Thyroid gland (tissue), 4 donors: Measurements from ENCODE around the gene COL18A1. TPM values are rescaled to one million over a fixed set of nuclear protein-coding genes. Genes with fewer than 3 reads are reported as not detected.

Source experiments
- DNase-seq, 2 donors: peaks; one replicate each; pipeline ENCODE4 v3.0.0-alpha.2; 2019
- H3K27ac ChIP-seq, 3 donors: fragments of 200-600 bp; sonication (generic); 1 replicate in 2 of 3; 2 replicates in 1 of 3; pipeline ENCODE4 v1.5.1; 2016 to 2019; ENCODE audit warnings: mild to moderate bottlenecking in 1 of 3, moderate library complexity in 1 of 3
- H3K27me3 ChIP-seq: fragments of 200-600 bp; sonication (generic); one replicate; pipeline ENCODE4 v1.5.1; 2019
- H3K36me3 ChIP-seq, 2 donors: fragments of 200-600 bp; sonication (generic); one replicate each; pipeline ENCODE4 v1.5.1; 2016 to 2019
- H3K4me1 ChIP-seq, 2 donors: fragments of 200-600 bp; sonication (generic); one replicate each; pipeline ENCODE4 v1.5.1; 2017 to 2019
- H3K4me3 ChIP-seq, 3 donors: fragments of 200-600 bp; sonication (generic); replicated peaks in 1 of 3; 1 replicate in 2 of 3; 2 replicates in 1 of 3; pipeline ENCODE4 v1.5.1; 2016; ENCODE audit warnings: mild to moderate bottlenecking in 1 of 3
- H3K9me3 ChIP-seq: fragments of 200-600 bp; sonication (generic); one replicate; pipeline ENCODE4 v1.5.1; 2017
- POLR2A ChIP-seq, 2 donors: fragments of 450-650 bp; IDR thresholded peaks; one replicate each; pipeline ENCODE4 v1.6.1; 2017; ENCODE audit warnings: antibody characterized with exemption in 2 of 2, mild to moderate bottlenecking in 2 of 2, moderate library complexity in 1 of 2
- WGBS, 2 donors: methylation state at CpG; one replicate each; pipeline ENCODE4 v1.1.5; 2017; 5-methylcytosine and 5-hydroxymethylcytosine counted together
- intact Hi-C: fragments of 100-400 bp; cut with DNase I; formaldehyde crosslinking; loops from one replicate; pipeline ENCODE4 v1.15.1; 2023
- total RNA-seq, 4 donors: library from RNA; depleted of rRNA; stranded (reverse); fragments of >200 nt; gene quantifications; one replicate each; pipeline ENCODE4 v1.2.3, GENCODE V29; 2016
- TF ChIP-seq, protein P1 (sequence below), 6 experiments: fragments of 200-600 bp in 3 of 6; fragments of 450-650 bp in 3 of 6; sonication (generic) in 3 of 6; IDR thresholded peaks; one replicate each; pipeline ENCODE4 v1.5.1; 2016 to 2019; ENCODE audit warnings: antibody characterized with exemption in 6 of 6, mild to moderate bottlenecking in 2 of 6, inconsistent platforms in 1 of 6, moderate library complexity in 1 of 6

The COL18A1 gene
- total RNA-seq, 4 donors from 2014 or later = 105 to 264 (median 238) TPM

DNA sequence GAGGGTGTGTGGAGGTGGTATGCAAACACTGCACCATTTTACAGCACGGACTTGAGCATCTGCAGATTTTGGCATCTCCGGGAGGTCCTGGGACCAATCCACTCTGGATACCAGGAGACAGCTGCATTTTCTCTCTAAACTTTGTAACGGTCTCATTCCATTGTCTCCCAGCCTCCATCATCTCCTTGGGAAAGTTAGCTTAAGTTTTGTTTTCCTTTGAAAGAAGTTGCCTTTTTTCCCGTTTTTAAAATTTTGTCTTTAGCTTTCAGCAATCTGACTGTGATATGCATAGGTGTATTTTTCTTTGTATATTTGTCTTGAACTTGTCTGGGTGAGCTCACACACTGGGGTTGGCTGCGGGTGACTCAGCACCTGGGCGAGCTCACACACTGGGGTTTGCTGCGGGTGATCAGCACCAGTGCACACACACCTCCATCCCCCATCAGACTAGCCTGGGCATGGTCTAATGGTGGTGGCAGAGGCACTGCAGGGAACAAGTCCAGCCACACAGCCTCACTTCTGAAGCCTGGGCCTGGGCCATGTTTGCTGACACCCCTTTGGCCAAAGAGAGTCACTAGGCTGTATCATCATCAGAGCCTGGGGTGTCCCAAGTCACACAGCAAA lies 32.1 kb upstream of the COL18A1 start:
- DNase-seq = no peak
- intact Hi-C loops = no loop called here
- Histone ChIP-seq H3K4me1 (no peaks in the 10 kb centered on the region), H3K36me3 (no peaks in the 10 kb centered on the region), H3K27me3 (no peaks in the 10 kb centered on the region), H3K4me3 (no peak overlapping the region), H3K27ac (no peak overlapping the region), H3K9me3 (no peaks in the 10 kb centered on the region)
- TF ChIP-seq POLR2A (IDR thresholded peaks at IDR 0.05) = no peak
- TF ChIP-seq, protein P1, sequence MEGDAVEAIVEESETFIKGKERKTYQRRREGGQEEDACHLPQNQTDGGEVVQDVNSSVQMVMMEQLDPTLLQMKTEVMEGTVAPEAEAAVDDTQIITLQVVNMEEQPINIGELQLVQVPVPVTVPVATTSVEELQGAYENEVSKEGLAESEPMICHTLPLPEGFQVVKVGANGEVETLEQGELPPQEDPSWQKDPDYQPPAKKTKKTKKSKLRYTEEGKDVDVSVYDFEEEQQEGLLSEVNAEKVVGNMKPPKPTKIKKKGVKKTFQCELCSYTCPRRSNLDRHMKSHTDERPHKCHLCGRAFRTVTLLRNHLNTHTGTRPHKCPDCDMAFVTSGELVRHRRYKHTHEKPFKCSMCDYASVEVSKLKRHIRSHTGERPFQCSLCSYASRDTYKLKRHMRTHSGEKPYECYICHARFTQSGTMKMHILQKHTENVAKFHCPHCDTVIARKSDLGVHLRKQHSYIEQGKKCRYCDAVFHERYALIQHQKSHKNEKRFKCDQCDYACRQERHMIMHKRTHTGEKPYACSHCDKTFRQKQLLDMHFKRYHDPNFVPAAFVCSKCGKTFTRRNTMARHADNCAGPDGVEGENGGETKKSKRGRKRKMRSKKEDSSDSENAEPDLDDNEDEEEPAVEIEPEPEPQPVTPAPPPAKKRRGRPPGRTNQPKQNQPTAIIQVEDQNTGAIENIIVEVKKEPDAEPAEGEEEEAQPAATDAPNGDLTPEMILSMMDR (IDR thresholded peaks at IDR 0.05) = no peak
- 89 to 91% methylated on average over 7 of the region's 7 CpGs for WGBS, 2 donors

GRCh38 chr21:45373991-45374816 lies 30.8 kb upstream of the COL18A1 start:
- TF ChIP-seq, protein P1 (IDR thresholded peaks at IDR 0.05) = no peak
- TF ChIP-seq POLR2A (IDR thresholded peaks at IDR 0.05) = no peak
- DNase-seq = no peak
- Histone ChIP-seq H3K27ac (no peak overlapping the region), H3K4me1 (no peaks in the 10 kb centered on the region), H3K4me3 (no peak overlapping the region), H3K36me3 (no peaks in the 10 kb centered on the region), H3K27me3 (no peaks in the 10 kb centered on the region), H3K9me3 (no peaks in the 10 kb centered on the region)
- intact Hi-C loops = no loop called here
- 65 to 76% methylated on average over 8 to 9 of the region's 15 CpGs for WGBS, 2 donors

DNA sequence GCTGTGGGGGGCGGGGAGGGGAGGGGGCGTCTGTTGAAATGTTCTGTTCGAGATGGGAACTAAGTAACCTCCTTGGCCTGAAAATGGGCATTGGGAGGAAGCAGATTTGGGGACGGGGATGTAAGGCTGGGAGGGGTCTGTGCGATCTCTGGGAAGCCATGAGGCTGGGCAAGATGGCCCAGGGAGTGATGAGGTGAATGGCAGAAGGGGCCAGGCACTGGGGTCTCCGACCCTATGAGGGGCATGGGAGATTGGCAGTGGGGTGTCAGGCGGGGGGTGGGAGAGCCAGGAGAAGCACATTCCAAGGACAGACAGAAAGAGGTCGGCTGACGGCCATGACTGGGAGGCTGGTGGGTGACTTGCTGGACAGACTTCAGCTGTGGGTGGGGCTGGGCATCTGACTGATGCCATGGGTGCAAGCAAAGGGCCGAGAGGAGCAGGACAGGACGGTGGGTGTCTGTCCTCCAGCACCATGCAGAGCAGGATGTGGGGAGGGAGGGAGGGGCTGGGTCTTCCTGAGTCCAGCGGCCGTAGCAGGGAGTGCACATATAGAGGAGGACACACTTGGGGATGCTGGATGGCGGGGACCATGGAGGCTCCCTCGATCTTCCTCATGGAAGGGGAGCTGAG lies 30.0 kb upstream of the COL18A1 start:
- WGBS, 2 donors = 71 to 76% methylated on average over 15 of the region's 15 CpGs
- intact Hi-C loops = no loop called here
- no peaks in the 10 kb centered on the region for H3K36me3 ChIP-seq
- no peak for DNase-seq
- H3K27me3 ChIP-seq = no peaks in the 10 kb centered on the region
- no peak overlapping the region for H3K4me3 ChIP-seq
- no peaks in the 10 kb centered on the region for H3K4me1 ChIP-seq
- TF ChIP-seq, protein P1 (IDR thresholded peaks at IDR 0.05) = no peak
- TF ChIP-seq POLR2A (IDR thresholded peaks at IDR 0.05) = no peak
- H3K9me3 ChIP-seq = no peaks in the 10 kb centered on the region
- no peak overlapping the region for H3K27ac ChIP-seq

DNA sequence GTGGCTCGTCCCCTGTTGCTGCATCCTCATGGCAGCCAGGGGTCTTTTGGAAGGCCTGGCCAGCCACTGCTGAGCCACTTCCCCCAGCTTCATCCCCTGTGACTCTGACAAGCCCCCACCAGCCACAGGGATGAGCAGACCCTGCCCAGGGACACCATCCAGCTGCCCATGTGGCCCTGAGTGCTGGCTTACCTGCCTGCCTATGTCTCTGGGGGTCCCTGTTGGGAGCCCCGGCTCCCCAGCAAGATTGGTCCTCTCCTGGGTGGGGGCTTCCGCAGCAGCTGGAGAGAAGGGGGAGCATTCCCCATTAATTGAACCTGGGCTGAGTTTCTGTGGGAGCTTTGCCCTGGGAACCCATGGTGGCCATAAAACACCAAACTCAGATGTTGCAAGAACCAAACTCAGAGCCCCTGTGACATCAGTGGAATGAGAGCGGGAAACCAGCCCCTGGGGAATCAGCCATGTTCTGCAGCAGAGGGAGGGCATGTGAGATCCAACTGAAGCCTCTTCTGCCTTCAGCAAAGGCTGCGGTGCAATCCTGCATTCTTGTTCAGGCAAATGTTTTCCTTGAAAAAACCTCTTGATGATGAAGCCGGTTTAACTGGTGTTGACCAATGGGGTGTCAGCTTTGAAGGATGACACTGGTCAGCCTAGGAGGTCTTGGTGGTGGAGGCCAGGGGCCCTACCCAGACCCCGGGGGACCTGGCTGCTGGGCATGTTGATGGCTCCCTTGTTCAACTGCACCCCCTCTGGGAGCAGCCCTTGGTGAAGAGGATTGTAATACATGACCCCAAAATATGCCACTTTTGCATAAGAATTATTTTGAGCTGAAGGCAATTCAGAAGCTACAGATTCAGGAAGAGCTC lies 28.3 kb upstream of the COL18A1 start:
- H3K27ac ChIP-seq = no peak overlapping the region
- no peaks in the 10 kb centered on the region for H3K36me3 ChIP-seq
- no peaks in the 10 kb centered on the region for H3K4me1 ChIP-seq
- TF ChIP-seq POLR2A (IDR thresholded peaks at IDR 0.05) = no peak
- TF ChIP-seq, protein P1 (IDR thresholded peaks at IDR 0.05) = no peak
- DNase-seq = no peak
- no peaks in the 10 kb centered on the region for H3K9me3 ChIP-seq
- WGBS, 2 donors = 87 to 88% methylated on average over 6 to 7 of the region's 7 CpGs
- intact Hi-C loops = no loop called here
- H3K27me3 ChIP-seq = no peaks in the 10 kb centered on the region
- H3K4me3 ChIP-seq = no peak overlapping the region
